Left lobe of liver (tissue), 2 donors: Measurements from ENCODE around the gene TNK2. TPM values are rescaled to one million over a fixed set of nuclear protein-coding genes. Genes with fewer than 3 reads are reported as not detected.

ENCODE experiments used
- ATAC-seq: fragments of 200-7000 bp; cut with Tn5 transposase; one replicate; pipeline ENCODE4 v1.9.1; 2020; ENCODE audit warnings: mild to moderate bottlenecking, moderate library complexity
- DNase-seq: peaks from one replicate; pipeline ENCODE4 v3.0.0-alpha.2; 2020; ENCODE audit warnings: low spot score
- total RNA-seq: library from RNA; stranded (reverse); gene quantifications from one replicate; pipeline ENCODE4 v1.2.1, GENCODE V29; 2021
- donor health status: DM: no; HTN: no; CAD: no; lungs with moderate emphysema.
- donor health status: DM: no; HTN: yes; CAD: no.

TNK2 gene
- total RNA-seq, 1 donor from 2014 or later = 55.2 TPM

DNA sequence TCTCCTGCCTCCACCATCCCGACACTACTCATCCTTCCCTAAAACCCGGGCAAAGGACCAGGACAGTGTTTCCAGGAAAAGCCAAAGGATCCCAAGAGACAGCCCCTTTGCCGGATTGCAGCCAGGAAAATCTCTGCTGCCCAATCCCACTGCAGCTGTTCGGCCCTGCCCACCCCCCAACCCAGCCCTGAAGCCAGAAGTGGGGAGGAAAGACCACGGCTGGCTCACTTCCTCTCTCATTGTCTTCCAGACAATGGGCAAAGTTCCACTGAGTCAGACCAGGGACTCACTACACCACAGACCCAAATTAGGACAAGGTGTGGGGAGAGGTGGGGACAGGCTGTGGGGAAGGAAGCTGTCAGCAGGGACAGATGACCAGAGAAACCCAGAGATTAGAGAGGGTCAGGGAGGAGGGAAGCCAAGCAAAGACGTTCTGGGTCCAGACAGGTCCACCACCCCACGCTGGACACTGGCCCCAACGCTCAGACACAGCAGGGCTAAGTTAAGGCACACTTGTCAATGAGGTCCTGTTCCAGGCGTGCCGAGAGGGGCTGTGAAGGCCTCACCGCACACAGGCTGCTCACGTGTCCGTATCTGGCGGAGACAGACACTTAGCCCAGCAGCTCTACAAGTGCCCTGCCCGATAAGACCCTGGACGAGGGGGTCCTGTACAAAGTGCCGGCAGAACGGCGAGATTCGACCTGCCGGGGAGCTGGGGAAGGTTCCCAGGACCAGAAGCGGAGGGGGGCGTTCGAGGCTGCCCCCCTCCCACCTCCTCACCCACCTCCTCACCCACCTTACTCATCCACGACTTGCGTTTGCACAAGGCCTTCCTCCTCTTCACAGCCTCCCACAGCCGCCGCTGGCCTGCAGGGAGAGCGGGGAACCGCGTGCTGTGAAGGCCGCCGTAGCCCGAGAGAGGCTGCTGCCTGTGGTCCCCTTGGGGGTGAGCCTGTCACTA lies 21.9 kb downstream of the TNK2 start:
- no peak for DNase-seq
- no peak for ATAC-seq

- DNase-seq (no peak), ATAC-seq (no peak)
These were observed 23.1 kb downstream of the TNK2 start for GRCh38 chr3:195885036-195885891.

GRCh38 chr3:195884691-195885035 lies 23.7 kb downstream of the TNK2 start:
- DNase-seq = no peak
- ATAC-seq = no peak

DNA sequence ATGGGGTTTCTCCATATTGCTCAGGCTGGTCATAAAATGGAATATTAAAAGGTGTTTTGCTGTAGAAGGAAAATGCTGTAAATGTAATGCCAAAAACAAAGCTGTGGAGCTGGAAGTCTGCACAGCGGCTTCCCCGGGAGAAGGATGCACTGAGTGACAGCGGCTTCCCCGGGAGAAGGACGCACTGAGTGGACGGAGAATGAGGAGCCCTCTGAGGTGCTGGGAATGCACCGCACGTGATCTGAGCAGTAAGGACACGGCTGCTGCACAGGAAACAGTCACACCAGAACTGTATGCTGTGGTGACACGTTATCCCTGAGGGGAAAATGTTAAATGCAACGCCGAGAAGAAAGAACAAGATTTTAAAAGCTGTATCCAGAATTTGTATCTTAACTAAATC lies 24.6 kb downstream of the TNK2 start:
- DNase-seq (no peak), ATAC-seq (no peak)

DNA sequence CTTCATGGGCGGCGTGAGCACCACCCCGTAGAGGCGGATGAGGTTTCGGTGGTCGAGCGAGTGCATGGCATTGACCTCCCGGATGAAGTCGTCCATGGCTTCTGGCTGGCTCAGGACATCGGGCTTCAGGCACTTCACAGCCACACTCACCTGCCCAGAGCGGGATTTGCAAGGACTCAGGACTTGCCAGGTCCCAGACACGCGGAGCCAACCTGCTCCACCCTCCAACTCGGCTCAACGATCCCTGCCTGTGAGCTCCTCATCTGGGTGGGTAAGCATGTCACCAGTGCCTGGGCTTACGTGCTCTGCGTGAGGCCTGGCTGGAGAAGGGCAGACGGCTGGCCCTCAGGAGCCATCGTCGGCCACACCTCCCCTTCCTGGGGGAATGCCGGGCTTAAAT lies 25.2 kb downstream of the TNK2 start:
- ATAC-seq (no peak), DNase-seq (no peak)

- no peak for ATAC-seq
- no peak for DNase-seq
These were observed 26.3 kb downstream of the TNK2 start for GRCh38 chr3:195882002-195882441.

DNA sequence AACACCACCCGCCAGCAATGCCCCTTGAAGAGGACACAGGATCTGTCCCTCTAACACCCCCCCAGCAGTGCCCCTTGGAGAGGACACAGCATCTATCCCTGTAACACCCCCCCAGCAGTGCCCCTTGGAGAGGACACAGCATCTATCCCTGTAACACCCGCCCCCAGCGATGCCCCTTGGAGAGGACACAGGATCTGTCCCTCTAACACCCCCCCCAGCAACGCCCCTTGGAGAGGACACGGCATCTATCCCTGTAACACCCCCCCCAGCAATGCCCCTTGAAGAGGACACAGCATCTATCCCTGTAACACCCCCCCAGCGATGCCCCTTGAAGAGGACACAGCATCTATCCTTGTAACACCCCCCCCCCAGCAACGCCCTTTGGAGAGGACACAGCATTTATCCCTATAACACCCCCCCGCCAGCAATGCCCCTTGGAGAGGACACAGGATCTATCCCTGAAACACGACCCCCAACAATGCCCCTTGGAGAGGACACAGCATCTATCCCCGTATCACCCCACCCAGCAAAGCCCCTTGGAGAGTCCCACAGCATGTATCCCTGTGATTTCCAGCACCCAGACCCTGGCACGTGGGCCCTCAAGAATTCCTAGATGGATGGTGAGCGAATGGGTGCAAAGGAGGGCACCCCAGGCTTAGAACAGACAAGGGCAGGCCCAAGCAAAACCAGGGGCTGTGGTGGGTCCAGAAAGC lies 26.9 kb downstream of the TNK2 start:
- DNase-seq (no peak), ATAC-seq (no peak)

DNA sequence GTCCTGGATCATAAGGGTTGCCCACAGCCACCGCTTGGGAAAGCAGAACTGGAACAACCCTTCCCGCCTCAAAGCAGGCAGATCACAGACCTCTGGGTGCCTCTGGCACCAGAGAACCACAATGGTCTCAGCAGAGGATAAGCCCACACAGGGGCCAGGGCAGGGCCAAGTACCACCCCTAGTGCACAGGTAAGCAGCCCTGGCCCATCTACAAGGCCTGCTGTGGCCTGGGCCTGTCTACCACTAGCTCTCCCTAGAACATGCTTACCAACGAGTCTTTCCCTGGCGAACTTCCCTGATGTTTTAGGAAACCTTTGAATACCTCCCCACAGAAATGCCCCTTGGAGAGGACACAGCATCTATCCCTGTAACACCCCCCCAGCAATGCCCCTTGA lies 28.3 kb downstream of the TNK2 start:
- no peak for ATAC-seq
- no peak for DNase-seq

DNA sequence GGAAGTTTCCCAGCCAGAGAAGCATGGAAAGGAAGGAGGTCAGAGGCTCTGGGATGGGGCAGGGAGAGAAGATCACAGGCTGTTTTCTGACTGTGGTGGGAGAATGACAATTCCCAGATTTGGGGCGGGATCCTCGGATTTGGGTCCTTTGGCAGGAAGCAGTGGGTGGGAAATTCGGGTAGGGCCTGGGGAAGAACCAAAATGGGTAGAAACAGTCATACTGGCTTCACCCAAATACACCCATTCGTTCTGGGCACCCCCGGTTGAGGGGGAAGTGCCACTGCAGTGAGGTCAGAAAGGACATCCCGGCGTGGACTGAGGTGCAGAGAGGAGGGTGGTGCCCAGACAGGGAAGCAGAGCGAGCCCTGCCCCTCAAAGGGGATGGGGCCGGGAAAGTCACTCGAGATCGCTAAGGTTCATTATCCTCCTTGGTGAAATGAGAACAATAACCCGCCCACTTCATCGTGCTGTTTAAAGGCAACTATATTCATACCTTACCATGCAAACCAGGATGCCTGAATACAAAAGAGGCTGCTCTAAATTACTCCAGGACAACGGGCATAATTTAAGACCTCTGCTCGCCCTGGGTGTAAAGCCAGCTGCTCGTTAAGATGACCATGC lies 28.8 kb downstream of the TNK2 start:
- ATAC-seq (no peak), DNase-seq (no peak)

- DNase-seq = no peak
- ATAC-seq = no peak
These were observed 29.7 kb downstream of the TNK2 start for GRCh38 chr3:195878424-195879274.

DNA sequence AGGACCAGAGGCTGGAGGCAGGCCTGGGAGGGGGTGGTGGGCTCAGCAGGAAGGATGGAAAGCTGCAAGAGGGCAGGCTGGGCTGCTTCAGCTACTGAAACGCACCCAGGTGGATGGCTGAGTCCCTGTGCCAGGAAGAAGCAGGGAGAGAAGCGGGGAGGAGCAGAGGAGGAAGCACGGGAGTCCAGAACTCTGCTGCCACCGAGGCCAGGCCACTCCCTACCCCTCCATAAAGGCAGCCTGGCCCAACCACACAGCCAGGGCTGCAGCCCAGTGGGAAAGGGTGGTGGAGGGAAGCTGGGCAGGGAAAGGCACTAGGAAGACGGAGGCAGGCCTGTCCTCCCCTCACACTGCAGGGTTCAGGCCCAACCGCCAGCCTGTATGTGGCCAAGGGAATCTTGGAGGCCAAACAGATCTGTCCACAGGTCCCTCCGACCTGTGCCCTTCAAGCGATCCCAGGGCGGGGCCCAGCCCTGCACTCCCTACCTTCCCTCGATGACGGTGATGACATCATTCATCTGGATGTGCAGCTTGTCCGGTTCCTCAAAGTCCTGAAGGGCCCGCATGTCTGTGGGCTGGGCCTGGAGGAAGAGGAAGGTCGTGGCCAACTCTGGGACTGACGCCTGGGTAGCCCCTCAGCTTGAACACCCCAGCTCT lies 30.5 kb downstream of the TNK2 start:
- DNase-seq (no peak), ATAC-seq (no peak)

GRCh38 chr3:195877136-195877715 lies 31.1 kb downstream of the TNK2 start:
- DNase-seq = no peak
- ATAC-seq = no peak

DNA sequence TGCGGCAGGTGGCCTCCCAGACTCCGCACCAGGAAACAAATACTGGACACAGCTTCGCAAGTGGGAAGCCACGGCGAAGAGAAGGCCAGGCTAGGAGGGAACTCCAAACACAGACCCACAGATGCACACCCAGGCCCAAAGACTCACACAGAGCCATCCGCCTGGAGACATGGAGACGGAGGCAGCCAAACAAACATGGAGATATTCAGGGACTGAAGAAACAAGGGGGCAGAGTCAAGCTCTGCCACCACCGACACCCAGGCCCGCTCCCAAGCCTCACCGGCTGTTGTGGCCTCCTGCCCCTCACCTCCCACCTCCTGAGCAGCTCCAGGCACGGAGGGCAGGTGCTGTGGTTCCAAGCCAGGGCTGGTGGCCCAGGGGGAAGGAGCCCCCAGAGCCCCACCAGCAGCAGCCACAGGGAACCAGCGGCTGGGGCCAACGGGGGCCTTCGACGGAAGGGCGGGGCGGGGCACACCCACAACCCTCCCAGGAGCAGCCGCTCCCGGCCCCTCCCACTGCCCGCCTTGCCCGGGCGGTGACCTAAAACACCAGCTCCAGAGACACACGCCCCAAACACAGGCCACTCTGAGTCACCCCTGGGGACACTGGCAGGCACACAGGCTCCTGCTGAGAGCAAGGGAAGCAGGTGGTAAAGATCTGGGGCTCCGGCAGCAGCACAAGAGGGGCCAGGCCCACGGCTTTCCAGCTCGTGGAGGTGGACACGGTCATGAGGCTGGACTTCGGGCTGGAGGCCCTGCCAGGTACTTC lies 31.9 kb downstream of the TNK2 start:
- no peak for DNase-seq
- peak; percentile 17 for ATAC-seq

DNA sequence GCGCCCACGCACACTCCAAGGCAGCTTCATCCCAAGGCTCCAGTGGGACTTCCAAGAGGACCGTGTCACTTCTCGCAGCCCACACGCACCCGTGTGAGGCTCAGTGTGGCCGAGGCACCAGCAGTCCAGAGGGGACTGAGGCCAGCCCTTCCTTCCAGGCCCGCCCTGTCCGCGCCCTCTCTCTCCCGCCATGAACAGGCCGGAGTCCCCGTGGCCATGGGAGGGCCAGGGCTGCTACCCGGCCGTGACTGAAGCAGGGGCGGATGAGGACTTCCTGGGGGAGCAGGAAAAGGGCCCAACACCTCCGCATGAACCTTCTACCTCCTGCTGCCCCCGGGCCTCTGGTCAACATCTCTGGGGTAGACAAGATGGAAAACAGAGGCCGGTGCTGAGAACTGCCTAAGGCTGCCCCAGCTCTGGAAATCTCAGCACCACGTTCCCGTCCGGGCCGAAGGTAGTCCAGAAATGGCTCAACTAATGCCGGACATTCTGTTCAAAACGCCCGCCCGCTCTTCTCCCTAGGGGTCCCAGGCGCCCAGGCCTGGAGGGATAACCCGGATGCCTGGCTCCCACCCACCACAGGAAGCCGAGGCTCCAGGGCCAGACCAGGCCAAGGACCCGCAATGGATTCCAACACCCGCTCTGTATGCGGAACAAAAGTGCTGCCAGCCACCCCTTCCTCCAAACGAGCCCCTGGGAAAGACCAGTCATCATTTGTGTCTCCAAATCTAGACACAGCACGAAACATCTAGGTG lies 32.7 kb downstream of the TNK2 start:
- no peak for DNase-seq
- ATAC-seq = no peak

DNA sequence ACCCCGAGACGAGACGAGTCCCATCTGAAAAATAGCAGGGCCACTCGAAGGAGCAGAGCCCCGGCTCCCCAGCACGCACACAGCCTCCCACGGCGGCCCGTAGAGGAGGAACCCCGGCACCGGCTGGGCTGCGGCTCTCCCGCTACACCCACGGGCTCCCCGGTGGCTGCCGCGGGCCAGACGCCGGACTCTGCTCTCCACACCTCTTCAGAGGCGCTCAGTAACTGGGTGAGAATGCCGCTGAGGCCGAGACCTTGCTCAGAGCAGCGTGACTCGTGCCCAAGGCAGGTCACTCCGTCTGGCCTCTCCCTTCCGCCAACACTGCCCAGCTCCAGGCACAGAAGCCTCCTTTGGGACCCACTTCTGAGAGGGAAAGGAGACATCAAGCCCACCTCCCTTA lies 34.4 kb downstream of the TNK2 start:
- ATAC-seq (no peak), DNase-seq (no peak)

DNA sequence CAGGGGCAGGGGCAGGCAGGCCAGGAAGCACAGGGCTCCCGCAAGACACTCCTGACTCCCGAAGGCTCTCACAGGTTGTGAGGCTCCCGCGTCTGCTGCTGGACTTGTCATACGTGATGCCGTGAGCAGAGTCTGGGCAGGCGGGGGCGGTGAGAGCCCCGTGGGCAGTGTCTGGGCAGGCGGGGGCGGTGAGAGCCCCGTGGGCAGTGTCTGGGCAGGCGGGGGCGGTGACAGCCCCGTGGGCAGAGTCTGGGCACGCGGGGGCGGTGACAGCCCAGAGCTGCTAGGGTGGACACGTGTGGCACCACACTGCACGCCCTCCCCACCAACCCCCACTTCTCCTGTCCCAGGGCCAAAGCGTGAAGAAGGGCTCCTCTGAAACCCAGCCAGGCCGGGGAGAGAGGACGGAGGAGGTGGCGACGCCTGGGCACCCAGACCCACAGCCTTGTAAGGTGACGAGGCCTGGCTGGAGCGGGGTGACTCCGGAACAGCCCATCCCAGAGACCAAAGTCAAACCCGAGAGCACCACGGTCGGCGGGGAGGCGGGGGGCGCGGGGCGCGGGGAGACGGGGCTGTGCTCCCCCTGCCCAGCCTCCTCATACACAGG lies 35.0 kb downstream of the TNK2 start:
- no peak for DNase-seq
- no peak for ATAC-seq

DNA sequence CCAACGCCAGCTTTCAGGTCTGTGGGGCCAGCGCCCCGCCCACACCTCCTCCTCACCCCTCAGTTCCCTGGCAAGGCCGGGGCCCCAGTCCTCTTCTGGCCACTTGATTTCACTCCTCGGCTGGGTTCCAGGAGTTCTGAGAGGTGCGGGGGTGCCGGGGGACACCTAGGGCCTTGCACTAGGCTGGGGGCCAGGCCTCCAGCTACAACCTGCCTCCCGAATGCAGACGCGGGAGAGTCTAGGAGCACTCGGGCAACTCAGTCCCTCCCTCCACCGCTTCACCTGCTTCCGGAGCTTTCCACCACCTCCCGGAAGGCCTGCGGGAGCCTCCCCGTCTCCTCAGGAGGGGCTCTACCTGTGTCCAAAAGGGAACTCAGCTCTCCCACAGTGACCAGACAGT lies 35.6 kb downstream of the TNK2 start:
- DNase-seq (no peak), ATAC-seq (no peak)
